Mesenteric fat pad (tissue), 1 donor: ENCODE results near the gene GPR78. TPM values are rescaled to one million over a fixed set of nuclear protein-coding genes. Genes with fewer than 3 reads are reported as not detected.

Experiments
- DNase-seq: peaks from one replicate; pipeline ENCODE4 v3.0.0-alpha.2; 2020; ENCODE audit warnings: low spot score
- total RNA-seq: library from RNA; stranded (reverse); fragmentation: NEBNext Ultra II Directional; extraction: Animal tissue kit (Norgen Biotek cat#: 25700); gene quantifications from one replicate; pipeline ENCODE4 v1.2.1, GENCODE V29; 2021
- donor health status: DM: yes; HTN: yes; CAD: no.

Gene GPR78
- total RNA-seq, 1 donor from 2014 or later, result not detected

DNA sequence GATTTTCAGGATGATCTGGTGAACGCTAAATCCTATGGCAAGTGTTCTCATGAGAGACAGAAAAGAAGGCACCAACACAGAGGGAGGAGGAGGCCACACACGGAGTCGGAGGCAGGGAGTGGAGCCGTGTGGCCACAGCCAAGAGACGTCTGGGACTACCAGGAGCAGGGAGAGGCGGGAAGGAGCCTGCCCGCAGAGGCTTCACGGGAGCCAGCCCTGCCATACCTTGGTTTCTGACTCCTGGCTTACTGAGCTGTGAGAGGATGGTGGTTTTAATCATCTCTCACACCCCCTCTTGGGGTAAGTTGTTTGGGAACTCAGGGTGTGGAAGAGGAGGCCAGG is 33.5 kb upstream of the GPR78 start:
- peak; percentile 45 for DNase-seq

DNA sequence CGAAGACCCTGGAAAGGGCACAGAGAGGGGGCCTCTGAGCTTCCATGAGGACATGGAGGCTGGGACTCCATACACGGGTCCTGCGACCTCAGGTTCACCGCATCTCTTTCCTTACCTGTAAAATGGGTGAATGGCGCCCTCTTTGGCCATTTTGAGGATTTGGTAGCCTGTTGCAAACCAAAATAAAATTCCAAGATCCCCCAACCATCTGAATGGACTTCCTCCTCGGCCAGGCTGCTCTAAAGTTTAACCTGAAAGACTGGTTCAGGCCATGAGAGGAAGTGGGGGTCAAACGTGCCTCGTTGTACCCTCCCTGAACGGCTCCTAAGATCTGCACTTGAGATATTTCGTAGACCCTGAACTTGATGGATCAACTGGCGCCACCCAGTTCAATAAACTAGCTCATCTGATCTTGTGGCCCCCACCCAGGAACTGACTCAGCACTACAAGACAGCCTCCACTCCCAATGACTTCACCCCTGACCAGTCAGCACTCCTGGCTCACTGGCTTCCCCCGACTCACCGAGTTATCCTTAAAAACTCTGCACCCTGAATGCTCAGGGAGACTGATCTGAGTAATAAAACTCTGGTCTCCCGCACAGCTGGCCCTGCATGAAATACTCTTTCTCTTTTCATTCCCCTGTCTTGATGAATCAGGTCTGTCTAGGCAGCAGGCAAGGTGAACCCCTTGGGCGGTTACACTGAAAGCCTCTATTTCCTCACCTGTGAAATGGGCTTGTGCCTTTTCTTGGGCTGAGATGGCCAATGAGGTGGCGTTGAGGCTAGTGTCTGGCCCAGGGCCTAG is 32.9 kb upstream of the GPR78 start:
- DNase-seq, result peak; percentile 43

DNA sequence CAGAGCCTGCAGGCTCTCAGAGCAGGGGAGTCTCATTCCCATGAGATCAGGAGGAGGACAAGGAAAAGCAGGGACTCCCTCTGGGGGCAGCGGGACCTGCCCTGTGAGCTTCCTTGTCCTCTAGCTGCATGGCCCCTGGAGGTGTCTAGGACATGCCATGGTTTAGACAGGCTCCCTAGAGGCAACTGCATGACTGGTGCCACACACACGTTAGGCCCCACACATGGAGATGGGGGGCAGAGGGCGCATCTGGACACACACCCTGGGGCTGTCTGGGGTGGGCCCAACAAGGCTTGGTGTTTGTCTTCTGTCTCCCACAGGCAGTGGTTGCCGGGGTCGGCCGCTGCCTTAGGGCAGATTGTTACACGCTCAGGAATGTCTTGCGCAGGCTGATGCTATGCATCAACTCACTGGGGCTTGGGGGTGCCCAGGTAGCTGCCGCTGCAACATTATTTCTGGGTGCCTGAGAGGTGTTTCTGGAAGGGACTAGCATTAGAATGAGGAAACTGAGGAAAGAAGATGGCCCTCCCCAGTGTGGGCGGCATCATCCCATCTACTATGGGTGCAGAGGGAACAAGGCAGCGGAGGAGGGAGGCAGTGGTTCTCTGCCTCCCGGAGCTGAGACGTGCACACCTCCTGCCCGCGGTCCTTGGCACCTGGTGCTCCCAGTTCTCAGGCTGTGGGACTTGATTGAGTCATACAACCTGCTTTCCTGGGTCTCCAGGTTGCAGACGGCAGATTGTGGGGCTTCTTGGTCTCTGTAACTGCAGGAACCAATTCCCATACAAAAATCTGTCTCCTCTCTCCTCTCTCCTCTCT is 32.1 kb upstream of the GPR78 start:
- DNase-seq, result peak; percentile 76

DNA sequence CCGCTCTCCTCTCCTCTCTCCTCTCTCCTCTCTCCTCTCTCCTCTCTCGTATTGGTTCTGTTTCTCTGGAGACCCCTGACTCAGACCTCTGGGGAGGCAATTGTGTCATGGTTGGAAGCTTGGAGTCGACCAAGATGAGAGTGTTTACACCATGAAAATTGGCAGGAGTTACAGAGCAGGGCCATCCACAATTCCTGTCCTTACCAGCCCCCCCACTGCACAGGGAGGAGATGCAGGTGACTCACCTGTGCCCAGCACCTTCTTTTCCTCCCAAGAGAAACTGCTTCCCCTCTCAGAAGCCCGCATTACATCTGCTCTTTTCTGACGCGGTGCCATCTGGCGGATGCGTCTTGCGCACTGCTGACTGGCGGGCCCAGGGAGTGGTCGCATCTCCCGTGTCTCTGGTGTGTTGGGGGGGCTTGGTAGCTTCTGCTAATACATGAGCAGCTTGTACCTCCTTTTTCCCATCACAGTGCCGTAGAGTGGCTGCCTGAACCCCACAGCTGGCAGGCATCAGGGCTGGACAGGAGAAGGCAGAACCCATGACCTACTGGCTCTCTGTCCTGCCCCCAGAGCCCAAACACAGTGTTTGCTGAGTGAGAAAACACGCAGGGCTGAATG is 31.4 kb upstream of the GPR78 start:
- DNase-seq, result peak; percentile 71

DNA sequence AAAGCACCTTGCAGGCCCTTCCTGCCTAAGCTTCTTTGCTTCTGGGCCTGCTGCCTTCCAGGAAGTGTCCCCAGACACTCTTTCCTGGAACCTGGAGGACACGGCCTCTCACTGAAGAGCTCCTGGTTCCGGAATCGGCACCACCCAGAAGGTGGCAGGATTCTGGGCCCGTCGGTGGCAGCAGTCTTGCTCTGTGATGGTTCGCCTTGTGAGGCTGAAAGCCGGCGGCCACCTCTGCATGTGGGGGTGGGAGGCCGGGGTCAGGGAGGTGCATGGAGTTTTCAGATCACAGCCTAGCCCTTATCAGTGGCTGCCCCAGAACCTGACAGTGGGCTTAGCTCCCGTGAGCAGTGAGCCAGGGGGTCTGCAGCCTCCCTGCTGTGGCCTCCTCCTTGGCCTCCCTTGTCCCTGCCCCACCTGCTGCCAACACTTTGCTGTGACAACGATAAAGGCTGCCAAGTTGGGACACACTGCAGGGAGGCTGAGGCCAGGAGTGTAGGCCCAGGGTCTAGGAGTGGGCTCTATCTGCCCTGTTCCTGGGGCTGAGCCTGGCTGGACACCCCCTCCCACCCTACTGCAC is 30.8 kb upstream of the GPR78 start:
- DNase-seq, result peak; percentile 72

DNA sequence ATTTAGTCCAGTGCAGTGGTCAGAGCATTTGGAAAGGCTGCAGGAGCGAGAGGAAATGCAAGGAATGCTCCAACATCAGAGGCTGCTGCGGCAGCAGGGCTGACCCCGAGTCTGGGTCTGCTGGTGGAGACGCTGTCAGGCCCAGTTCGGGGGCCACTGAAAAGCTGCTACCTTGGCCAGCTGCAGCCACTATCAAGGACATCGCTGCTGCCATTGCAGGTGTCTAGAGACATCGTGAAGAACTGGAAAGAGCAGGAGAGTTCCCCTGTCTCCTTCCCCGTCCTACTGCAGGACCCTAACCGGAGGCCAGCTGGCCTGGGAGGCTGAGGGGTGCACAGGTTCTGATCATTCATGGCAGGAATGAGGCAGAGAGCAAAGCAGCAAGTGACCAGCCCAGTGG is 29.5 kb upstream of the GPR78 start:
- DNase-seq, result peak; percentile 57

DNA sequence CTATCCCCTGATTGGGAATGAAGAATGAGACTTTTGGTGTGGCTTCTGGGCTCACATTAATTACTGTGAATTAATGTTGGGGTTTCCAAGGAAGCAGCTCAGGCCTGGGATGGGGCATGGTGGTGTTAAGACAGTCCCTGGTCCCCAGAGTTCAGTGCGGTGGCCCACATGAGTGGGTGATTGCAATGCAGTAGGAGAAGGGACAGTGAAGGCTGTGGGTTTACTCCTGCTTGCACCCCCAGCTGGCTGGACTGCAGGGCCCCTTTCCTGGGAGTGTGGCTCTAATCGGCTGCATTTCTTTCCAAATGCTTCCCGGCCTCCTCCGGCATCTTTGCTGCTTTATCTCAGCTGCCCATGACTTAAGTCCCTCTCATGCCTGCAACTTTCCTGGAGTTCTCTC is 28.2 kb upstream of the GPR78 start:
- DNase-seq, result peak; percentile 59

DNA sequence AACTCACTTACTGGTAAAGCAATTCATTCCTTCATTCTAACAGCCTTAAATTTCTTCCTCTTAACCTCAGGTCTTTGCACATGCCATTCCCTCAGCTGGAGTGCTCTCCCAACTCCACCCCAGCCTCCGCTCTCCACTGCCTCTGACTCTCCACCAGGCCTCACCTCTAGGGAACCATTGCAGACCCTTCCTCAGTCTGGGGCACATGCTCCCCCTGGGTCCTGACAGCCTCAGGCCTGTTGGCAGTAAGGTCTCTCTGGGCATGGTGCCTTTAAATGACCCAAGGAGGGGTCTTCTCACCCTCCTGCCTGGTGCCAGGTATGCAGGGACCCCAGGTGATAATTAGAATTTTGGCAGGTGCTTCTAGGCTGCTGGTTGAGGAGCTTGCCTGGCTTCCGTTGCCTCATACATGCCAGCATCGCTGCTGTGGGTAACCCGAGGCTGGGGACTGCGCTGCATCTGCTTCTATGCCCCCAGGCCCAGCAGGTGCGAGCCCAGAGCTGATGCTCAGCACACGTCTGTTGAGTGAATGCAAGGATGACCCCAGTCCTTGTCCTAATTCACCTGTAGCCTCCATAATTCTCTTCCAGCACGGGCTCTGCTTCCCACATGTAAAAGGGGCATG is 27.5 kb upstream of the GPR78 start:
- DNase-seq, result peak; percentile 75

DNA sequence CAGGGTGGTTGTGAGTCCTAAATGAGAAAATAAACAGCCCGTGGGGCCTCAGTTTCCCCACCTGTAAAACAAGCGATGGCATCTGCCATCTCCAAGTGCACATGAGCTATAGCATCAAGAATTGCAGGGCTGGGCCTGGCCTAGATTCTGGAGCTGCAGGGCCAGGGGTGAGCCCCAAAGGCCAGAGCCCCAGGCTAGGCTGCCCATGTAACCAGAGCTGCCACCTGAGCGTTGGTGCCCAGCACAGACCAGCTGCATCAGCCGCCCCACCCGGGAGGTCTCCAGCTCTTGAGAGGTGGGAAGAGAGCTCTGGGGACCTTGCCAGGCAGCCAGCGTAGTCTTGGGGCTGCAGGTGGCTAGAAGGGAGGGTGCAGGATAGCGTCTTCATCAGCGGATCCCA is 27.0 kb upstream of the GPR78 start:
- DNase-seq, result peak; percentile 72

DNA sequence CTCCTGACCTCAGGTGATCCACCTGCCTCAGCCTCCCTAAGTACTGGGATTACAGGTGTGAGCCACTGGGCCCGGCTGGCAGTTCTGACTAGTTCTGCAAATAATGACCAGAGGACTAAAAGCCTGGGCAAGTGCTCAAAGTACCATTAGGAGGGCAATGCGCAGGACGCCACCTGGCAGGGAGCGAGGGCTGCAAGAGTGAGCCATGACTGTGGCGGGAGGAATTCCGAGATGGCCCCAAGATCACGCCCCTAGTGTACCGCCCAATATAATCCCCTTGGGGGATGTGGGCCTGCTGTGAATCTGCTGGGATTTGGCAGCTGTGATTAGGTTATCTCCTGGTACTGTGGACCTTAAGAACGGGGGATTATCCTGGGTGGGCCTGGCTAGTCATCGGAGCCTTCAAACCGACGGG is 26.2 kb upstream of the GPR78 start:
- peak; percentile 84 for DNase-seq

DNA sequence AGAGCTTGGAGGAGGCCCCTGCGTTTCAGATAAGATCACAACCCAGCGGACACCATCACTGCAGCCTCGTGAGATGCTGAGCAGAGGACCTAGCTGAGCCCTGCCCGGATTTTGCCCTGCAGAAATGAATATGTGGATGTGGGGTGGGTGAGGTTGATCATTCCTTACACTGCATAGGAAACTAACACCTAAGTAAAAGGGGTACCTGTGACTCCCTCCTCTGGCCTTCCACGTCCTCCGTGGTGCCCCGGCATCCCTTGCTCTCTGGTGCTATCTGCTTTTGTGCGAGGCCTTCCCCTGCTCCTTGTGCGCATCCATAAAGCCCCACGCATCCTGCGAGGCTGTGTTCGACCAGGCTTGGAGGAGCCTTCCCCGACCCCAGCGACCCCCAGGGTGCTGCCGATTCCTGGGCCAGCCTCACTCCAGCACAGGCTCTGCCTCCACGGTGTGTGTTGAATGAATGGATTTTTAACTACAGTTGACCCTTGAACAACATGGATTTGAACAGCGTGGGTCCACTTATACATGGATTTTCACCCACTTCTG is 25.6 kb upstream of the GPR78 start:
- DNase-seq, result peak; percentile 68

DNA sequence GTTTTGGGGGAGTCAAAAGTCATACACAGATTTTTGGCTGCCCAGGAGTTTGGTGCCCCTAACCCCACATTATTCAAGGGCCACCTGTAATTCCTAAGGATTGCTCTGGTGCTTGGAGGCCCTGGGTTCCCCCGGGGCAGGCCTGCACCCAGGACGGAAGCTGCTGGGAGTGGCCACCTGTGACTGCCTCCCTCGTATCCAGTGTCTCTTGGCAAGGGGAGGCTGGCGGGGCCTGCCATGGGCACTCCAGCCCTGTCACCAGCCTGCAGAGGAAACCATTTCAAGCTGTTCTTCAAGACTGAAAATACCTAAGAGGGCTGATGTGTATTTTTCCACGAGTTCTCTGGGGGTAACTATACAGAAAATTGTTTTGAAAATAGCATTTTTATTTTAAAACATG is 24.5 kb upstream of the GPR78 start:
- DNase-seq, result peak; percentile 55

DNA sequence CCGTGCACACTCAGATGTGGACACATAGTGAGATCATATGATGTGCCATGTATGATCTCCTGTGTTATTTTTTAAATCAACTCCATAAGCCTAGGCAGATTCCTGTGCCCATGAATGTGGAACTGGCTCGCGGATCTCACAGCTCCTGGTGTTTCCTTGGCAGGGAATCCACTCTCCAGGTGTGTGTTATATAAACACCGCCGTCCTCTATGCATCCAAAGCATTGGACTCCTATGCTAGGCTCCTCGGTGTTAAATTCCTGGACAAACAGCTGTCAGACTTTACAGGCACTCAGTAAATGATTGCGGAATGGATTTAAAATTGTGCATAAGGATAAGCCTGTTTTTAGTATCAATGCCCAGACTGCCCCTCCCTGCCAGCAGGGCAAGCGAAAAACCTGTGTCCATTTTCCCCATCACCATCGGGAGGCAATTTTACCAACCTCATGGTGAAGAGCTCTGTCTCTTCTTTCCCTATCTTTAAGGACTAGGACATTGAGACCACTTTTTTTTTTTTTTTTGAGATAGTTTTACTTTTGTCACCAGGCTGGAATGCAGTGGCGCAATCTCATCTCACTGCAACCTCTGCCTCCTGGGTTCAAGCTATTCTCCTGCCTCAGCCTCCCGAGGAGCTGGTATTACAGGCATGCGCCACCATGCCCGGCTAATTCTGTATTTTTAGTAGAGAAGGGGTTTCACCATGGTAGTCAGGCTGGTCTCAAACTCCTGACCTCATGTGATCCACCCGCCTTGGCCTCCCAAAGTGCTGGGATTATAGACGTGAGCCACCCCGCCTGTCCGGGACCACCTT is 23.6 kb upstream of the GPR78 start:
- DNase-seq, result peak; percentile 41

DNA sequence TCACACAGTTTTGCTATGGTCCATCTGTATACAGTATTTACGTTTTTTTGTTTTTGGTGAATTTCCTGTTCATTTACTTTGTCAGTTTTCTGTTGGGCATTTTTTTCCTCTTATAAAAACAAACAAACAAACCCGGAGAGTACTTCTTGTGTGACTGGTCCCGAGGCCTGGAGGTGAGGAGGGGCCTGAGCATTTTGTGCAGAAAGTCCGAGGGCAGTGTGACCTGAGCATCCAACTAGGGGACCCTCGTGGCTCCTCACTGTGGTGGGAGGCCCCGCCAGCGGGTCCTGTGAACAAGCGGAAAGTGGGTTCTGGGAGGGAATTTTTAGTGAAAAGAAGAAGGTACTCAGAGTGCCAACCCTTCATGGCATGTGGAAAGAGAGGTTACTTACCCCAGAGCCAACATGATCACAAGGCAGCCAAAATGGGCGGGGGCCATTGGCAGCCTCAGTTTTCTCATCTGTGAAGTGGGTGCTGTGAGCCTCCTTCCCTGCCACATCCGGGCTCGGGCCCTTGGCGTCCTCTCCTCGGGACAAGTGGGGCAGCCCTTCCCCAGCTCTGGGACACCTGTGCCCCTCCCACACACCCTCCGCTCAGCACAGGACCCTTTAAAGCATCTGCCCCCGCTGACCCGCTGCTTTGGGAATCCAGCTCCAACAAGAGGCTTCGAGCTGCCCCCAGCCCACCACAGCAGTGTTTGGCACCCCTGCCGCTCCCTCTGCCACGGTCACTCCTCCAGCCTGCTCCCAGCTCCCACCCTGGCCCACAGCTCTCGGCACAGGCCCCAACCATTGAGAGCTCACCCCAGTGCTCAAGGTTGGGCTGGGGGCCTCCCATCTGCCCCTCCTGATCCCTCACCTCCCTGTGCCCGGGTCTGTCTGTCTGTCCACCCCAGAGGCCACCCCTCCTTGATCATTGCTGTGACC is 22.8 kb upstream of the GPR78 start:
- peak; percentile 87 for DNase-seq

DNA sequence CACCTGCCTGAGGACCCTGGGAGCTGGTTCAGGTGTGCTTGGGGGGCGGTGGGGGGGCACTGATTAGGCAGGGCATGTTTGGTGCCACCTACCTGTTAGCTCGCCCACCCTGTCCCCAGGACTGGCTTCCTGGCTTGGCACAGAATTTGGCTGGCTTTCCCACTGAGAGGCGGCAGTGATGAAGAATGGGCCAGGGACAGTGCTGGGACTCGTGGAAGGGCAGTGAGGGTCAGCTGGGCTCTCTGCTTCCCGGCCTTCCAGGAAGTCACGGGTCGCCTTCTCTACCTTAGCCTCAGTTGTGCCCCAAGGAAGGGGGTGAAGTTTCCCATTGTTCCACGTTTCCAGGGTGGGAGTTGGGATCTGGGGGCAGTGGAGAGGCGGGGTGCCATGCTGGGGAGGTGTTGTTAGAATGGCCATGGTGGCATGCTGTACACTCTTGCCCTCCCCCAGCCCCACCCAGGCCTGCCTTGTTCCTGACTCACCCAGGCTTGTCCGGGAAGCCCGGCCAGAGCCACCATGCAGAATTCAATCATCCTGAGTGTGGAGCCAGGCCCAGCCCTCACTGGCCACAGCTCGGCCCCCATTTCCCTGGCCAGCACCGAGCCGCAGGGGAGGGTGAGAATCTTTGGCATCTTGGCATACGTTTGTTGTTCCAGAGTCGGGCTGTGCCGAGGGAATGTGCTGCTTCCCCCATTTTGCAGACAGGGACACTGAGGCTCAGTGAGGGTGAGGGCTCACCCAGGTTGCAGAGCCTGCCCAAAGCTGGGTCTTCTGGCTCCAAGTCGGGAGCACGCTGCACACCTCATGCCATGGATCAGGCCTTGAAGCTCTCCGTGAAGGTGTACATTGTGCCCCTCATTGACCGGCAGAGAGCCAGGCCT is 21.9 kb upstream of the GPR78 start:
- DNase-seq, result peak; percentile 60

DNA sequence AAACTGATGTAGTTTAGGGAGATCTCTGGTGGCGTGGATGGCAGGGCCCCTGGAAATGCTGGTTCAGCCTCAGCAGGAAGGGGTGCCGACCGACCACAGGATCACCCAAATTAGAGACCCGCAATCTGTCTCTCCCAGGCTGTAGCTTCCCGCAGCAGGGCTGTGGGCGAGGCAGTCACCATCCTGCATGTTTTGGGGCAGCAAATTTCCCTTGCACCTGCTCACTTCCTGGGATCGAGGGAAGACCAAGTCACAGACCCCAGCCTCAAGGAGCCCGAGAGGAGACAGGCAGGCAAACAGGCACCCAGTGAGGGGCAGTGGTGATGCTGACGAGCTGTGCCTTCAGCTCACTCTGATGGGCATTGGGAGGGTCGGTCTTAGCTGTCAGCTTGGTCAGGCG is 21.2 kb upstream of the GPR78 start:
- DNase-seq, result no peak

DNA sequence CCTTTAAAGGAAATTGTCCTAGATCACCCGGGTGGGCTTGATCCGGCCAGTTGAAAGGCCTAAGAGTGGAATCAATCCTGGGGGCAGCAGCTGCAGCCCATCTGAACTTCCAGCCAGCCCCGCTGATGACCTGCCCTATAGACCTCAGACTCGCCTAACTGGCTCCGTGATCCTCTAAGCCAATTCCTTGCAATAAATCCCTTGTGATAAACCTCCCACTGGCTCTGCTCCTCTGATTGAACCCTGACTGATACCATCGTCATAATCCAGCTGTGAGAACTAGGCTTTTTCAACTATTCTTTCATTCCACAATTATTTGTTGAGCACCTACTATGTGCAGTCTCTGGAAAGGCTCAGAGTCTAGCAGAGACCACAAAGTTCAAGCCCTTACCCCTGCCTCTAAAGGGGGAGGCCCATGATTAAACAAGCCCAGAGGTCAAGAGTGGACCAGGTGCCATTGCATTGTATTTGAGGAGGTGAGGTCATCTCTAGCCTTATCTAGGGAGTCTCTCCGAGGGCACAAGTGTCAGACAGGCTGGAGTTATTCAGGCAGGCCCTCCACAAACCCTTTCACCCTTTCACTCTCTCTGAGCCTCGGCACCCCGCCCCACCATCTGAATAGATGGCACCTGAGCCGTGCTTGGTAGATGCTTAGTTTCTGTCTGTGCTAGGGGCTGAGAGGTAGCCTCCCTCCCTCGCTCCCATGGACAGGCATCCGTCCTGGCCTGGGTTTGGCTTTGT is 20.5 kb upstream of the GPR78 start:
- DNase-seq, result no peak
